ENCODE data around the gene LMAN1L. TPM values are rescaled to one million over a fixed set of nuclear protein-coding genes. Genes with fewer than 3 reads are reported as not detected.
A peak's percentile ranks its signal among the peaks of the same experiment; 100 is the strongest.

The LMAN1L gene
- polyA plus RNA-seq, 1 donor from 2014 or later: not detected

GRCh38 chr15:74843445-74843828, 30.8 kb downstream of the LMAN1L start:
- TF ChIP-seq REST (IDR thresholded peaks at IDR 0.05; ENCODE audit: borderline replicate concordance) (no peak), EP300 (conservative IDR thresholded peaks at IDR 0.05; ENCODE audit: poor library complexity, severe bottlenecking) (no peak), RAD21 (conservative IDR thresholded peaks at IDR 0.05) (no peak), TAF1 (IDR thresholded peaks at IDR 0.05; ENCODE audit: low read depth) (no peak), MXI1 (conservative IDR thresholded peaks at IDR 0.05; ENCODE audit: poor library complexity, severe bottlenecking) (no peak), EZH2 (IDR thresholded peaks at IDR 0.05; ENCODE audit: borderline replicate concordance, insufficient read depth, low read length, poor library complexity, severe bottlenecking) (no peak), SMC3 (conservative IDR thresholded peaks at IDR 0.05; ENCODE audit: poor library complexity) (no peak), POLR2AphosphoS5 (IDR thresholded peaks at IDR 0.05) (no peak), CTCF (IDR thresholded peaks at IDR 0.05; ENCODE audit: poor library complexity, severe bottlenecking) (no peak)
- Histone ChIP-seq H3K36me3 (ENCODE audit: insufficient read depth, low read length) (no peaks in the 10 kb centered on the region), H4K20me1 (ENCODE audit: insufficient read depth) (no peaks in the 10 kb centered on the region), H3K9me2 (ENCODE audit: insufficient read depth, low read length) (no peaks in the 10 kb centered on the region), H3K27ac (ENCODE audit: low read length) (peak overlapping the region; percentile 50), H3K9me3 (ENCODE audit: low read length) (no peaks in the 10 kb centered on the region), H3K79me2 (replicated peaks; ENCODE audit: insufficient read depth, low read length) (no peaks in the 10 kb centered on the region), H2AFZ (ENCODE audit: low read depth, low read length) (peak overlapping the region; percentile 40), H3K4me2 (ENCODE audit: low read length) (peak overlapping the region; percentile 52), H3K9ac (ENCODE audit: low read length) (peak overlapping the region; percentile 61), H3F3A (ENCODE audit: insufficient read depth, low read length, poor library complexity, severe bottlenecking) (no peaks in the 10 kb centered on the region), H3K4me3 (ENCODE audit: low read length) (peak overlapping the region; percentile 99), H3K27me3 (ENCODE audit: insufficient read depth, low read depth, low read length) (no peaks in the 10 kb centered on the region)

- Histone ChIP-seq H3K79me2 (replicated peaks; ENCODE audit: insufficient read depth, low read length) (no peaks in the 10 kb centered on the region), H3K4me3 (ENCODE audit: low read length) (peak overlapping the region; percentile 99), H3K9ac (ENCODE audit: low read length) (peak overlapping the region; percentile 61), H3K36me3 (ENCODE audit: insufficient read depth, low read length) (no peaks in the 10 kb centered on the region), H3K27ac (ENCODE audit: low read length) (no peak overlapping the region), H3K27me3 (ENCODE audit: insufficient read depth, low read depth, low read length) (no peaks in the 10 kb centered on the region), H2AFZ (ENCODE audit: low read depth, low read length) (no peak overlapping the region), H4K20me1 (ENCODE audit: insufficient read depth) (no peaks in the 10 kb centered on the region), H3F3A (ENCODE audit: insufficient read depth, low read length, poor library complexity, severe bottlenecking) (no peaks in the 10 kb centered on the region), H3K9me2 (ENCODE audit: insufficient read depth, low read length) (no peaks in the 10 kb centered on the region), H3K4me2 (ENCODE audit: low read length) (no peak overlapping the region), H3K9me3 (ENCODE audit: low read length) (no peaks in the 10 kb centered on the region)
- TF ChIP-seq MXI1 (conservative IDR thresholded peaks at IDR 0.05; ENCODE audit: poor library complexity, severe bottlenecking) (no peak), REST (IDR thresholded peaks at IDR 0.05; ENCODE audit: borderline replicate concordance) (no peak), TAF1 (IDR thresholded peaks at IDR 0.05; ENCODE audit: low read depth) (no peak), SMC3 (conservative IDR thresholded peaks at IDR 0.05; ENCODE audit: poor library complexity) (no peak), POLR2AphosphoS5 (IDR thresholded peaks at IDR 0.05) (no peak), CTCF (IDR thresholded peaks at IDR 0.05; ENCODE audit: poor library complexity, severe bottlenecking) (no peak), EZH2 (IDR thresholded peaks at IDR 0.05; ENCODE audit: borderline replicate concordance, insufficient read depth, low read length, poor library complexity, severe bottlenecking) (no peak), EP300 (conservative IDR thresholded peaks at IDR 0.05; ENCODE audit: poor library complexity, severe bottlenecking) (no peak), RAD21 (conservative IDR thresholded peaks at IDR 0.05) (no peak)
Observed at GRCh38 chr15:74843891-74844299, 31.3 kb downstream of the LMAN1L start.

All from neural cell (in vitro differentiated cells).